T-helper 9 cell (primary cell): Measurements from ENCODE around the gene CD209.

Experiments
- DNase-seq: peaks from one replicate; pipeline ENCODE4 v3.0.0-alpha.2; 2020

Gene CD209

GRCh38 chr19:7704280-7705060 lies 42.9 kb downstream of the CD209 start:
- DNase-seq, result no peak

DNA sequence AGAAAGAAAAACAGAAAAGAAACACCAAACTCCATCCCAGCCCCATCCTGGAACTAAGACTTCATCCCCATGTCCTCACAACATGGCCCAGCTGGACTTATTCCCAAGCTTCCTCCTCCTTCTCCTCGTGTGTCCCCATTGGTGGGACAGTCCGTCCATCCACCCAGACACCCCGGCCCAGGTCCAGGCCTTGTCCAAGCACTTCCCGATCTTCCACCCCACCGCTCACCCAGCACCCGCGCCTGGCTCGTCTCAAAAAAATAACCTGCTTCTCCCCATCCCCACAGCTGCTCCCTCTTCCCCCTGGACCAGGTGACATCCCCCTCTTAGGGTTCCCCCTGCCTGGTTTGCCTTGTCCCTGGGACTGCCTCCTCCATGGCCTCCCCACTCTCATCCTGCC lies 44.0 kb downstream of the CD209 start:
- DNase-seq, result no peak

- no peak for DNase-seq
Measured at GRCh38 chr19:7701654-7702457, 45.5 kb downstream of the CD209 start, which contains the start of gene FCER2. FCER2 (minus strand) TSS chr19:7702131; CDS start chr19:7699760, 2,371 bp downstream.

DNA sequence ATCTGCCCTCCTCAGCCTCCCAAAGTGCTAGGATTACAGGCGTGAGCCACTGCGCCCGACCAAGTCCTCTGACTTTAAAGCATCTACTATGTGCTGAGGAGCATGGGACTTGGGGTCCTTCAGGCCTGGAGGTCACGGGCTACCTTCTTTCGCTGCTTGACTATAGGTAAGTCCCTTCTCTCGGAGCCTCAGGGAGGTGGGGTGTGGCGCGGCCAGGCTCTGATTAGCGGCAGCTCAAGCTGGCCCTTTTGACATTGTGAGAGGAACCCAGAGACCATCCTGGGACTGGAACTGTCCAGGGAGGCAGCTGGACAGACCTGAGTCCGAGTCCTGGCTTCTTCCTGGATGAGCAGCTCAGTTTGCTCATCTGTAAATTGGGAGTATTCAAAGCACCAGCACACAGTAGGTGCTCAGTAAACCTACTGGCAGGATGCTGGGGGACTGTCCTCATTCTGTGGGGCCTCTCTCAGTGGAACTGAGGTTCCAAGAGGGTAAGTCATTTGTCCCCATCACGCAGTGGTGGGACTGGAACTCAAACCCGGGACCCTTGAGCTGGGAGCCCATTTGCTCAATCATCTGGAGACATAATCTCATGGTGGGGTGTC lies 46.2 kb downstream of the CD209 start:
- no peak for DNase-seq

DNA sequence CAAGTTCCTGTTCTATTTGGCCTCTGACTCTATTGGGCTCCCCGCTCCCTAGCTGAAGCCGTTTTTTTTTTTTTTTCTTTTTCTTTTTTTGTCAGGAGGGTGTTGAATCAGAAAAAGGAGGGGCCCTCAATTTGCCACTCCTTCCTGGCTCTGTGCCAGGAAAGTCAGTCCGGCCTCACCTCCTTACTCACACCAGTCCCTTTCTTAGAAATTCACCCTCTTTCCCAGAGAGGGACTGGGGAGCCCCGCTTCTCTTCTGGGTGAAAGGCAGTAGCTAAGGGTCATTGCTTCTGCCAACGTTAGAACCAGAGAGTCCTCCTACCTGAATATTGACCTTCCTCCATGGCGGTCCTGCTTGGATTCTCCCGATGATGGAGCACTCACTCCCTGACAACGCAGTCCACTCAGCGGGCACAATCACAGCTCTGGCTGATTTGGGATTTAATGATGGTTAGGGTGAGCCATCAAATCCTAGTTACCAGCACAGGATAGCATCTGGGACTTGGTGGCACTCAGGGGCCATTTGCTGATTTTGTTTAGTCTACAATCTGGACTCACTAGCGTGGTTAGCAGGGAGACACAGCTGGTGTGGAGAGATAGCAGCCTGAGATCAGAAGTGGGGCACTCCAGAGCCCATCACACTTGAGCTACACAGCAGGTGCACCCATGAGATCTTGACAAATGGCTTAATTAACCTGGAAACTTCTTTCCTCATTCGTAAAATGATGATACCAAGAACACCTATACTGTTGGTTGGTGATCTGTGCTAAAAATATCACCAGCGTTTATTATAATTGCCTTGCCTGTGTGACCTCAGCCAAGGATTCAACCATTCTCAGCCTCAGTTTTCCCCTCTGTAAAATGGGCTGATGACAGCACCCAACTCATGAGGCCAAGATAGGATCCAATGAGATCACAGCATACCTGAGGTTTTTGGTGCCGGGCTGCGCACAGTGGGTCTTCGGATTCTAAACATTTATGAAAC lies 47.6 kb downstream of the CD209 start:
- DNase-seq, result no peak

DNA sequence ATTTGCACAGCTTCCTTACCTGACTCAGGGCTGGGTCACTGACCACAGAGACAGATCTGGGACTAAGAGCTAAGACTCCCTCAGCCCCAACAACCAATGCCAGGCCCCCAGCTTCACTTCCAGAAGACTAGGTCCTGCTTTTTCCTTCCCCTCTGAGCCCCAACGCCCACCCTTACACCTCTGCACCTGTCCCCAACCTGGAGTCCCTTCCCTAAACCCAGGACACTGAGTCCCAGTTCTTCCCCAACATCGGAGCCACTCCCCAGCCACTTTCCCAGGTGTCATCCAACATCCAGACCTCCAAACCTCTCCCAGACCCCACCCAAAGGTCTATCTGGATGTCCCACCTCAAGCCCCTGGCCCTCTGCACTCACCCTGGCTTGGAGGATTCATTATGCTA lies 48.3 kb downstream of the CD209 start:
- no peak for DNase-seq

- no peak for DNase-seq
Measured at GRCh38 chr19:7698583-7698982, 48.8 kb downstream of the CD209 start.

GRCh38 chr19:7697721-7698287 lies 49.5 kb downstream of the CD209 start:
- no peak for DNase-seq

GRCh38 chr19:7694499-7694898 lies 52.8 kb downstream of the CD209 start:
- no peak for DNase-seq

GRCh38 chr19:7692417-7693088 lies 54.8 kb downstream of the CD209 start:
- DNase-seq, result no peak

GRCh38 chr19:7691497-7691896 lies 55.8 kb downstream of the CD209 start:
- no peak for DNase-seq

DNA sequence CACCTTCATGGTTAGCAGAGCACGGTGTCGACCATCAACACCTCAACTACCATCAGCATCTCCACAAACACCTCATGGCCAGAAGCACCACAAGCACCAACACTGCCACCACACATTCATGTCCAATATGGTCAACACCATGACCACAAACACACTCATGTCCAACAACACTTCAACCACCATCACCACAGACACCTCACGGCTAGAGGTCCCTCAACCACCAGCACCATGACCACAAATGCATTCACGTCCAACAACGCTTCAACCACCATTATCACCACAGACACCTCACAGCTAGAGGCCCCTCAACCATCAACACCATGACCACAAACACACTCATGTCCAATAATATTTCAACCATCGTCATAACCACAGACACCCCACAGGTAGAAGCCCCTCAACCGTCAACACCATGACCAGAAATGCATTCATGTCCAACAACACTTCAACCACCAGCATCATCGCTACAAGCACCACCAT lies 56.5 kb downstream of the CD209 start:
- no peak for DNase-seq
